ENCODE data around the gene LRRK1. TPM values are rescaled to one million over a fixed set of nuclear protein-coding genes. Genes with fewer than 3 reads are reported as not detected.
A peak's percentile ranks its signal among the peaks of the same experiment; 100 is the strongest.

The LRRK1 gene
- total and polyA plus RNA-seq, 2 donors (not counting 1 experiment from before 2014, with no cell fraction given) = 19.8 to 53.0 TPM

- Histone ChIP-seq H3K4me2 (replicated peaks; ENCODE audit: low read depth, low read length, poor library complexity, severe bottlenecking) (no peak overlapping the region), H3K36me3 (replicated peaks in 1 of 2; ENCODE audit: control extremely low read depth in 1 of 2, control insufficient read depth in 1 of 2, extremely low read depth in 1 of 2, insufficient read depth in 2 of 2, low read length in 1 of 2) (peaks cover 0 to 35% of the 10 kb centered on the region in 2 experiments), H3K4me3 (ENCODE audit: control extremely low read depth in 1 of 5, extremely low read depth in 1 of 5, insufficient read depth in 1 of 5, low read depth in 2 of 5, low read length in 4 of 5) (no peak overlapping the region), H3K9ac (ENCODE audit: low read length) (no peak overlapping the region), H4K20me1 (ENCODE audit: control insufficient read depth, insufficient read depth, low read length, poor library complexity, severe bottlenecking) (no peaks in the 10 kb centered on the region), H3K4me1 (ENCODE audit: control insufficient read depth in 2 of 2, insufficient read depth in 2 of 2, low read length in 2 of 2) (peaks cover 4 to 21% of the 10 kb centered on the region in 2 donors), H3K27ac (ENCODE audit: low read length in 2 of 2) (no peak overlapping the region), H2AFZ (ENCODE audit: insufficient read depth, low read depth, low read length, poor library complexity, severe bottlenecking) (no peak overlapping the region), H3K27me3 (replicated peaks in 1 of 4; ENCODE audit: control extremely low read depth in 1 of 4, control insufficient read depth in 3 of 4, insufficient read depth in 4 of 4, low read length in 3 of 4) (no peaks in the 10 kb centered on the region), H3K79me2 (ENCODE audit: control insufficient read depth, insufficient read depth, low read length) (peaks cover 11% of the 10 kb centered on the region), H3K9me3 (ENCODE audit: control extremely low read depth in 1 of 3, control insufficient read depth in 2 of 3, insufficient read depth in 1 of 3, low read length in 2 of 3) (peaks cover 0 to 12% (median 10%) of the 10 kb centered on the region in 3 donors)
- intact Hi-C loops (cut with micrococcal nuclease) = no loop called here
- H3K4me3 Mint-ChIP-seq = no peak overlapping the region
- ChIA-PET CTCF (interaction anchor here (2.9 kb wide), 1 partner anchor 26 kb away, joined by 17 read pairs; no protein-coding TSS in a partner anchor), POLR2A (no interaction called here)
- no peak for TF ChIP-seq EZH2 (IDR thresholded peaks at IDR 0.05; ENCODE audit: borderline replicate concordance, insufficient read depth, low read depth, low read length, poor library complexity, severe bottlenecking)
- TF ChIP-seq CTCF (IDR thresholded peaks at IDR 0.05) = no peak
- DNase-seq = no peak
- H3K9me3 Mint-ChIP-seq (ENCODE audit: insufficient read depth) = peaks cover 3% of the 10 kb centered on the region
- no peak for ATAC-seq (ENCODE audit: low read depth)
- no peaks in the 10 kb centered on the region for H3K27me3 Mint-ChIP-seq
- peaks cover 33% of the 10 kb centered on the region for H3K4me1 Mint-ChIP-seq
- no peak overlapping the region for H3K27ac Mint-ChIP-seq
- WGBS (ENCODE audit: insufficient coverage) = no CpG with 5 or more reads among the region's 3 CpGs
Observed at GRCh38 chr15:101033801-101034200, 114.6 kb downstream of the LRRK1 start.

GRCh38 chr15:101035611-101036010 is 116.5 kb downstream of the LRRK1 start:
- peak overlapping the region; percentile 55 for H3K4me3 Mint-ChIP-seq
- Histone ChIP-seq H3K4me3 (ENCODE audit: control extremely low read depth in 1 of 5, extremely low read depth in 1 of 5, insufficient read depth in 1 of 5, low read depth in 2 of 5, low read length in 4 of 5) (no peak overlapping the region), H2AFZ (ENCODE audit: insufficient read depth, low read depth, low read length, poor library complexity, severe bottlenecking) (no peak overlapping the region), H3K4me2 (replicated peaks; ENCODE audit: low read depth, low read length, poor library complexity, severe bottlenecking) (peak overlapping the region; percentile 46), H3K79me2 (ENCODE audit: control insufficient read depth, insufficient read depth, low read length) (peaks cover 11% of the 10 kb centered on the region), H3K9ac (ENCODE audit: low read length) (no peak overlapping the region), H3K4me1 (ENCODE audit: control insufficient read depth in 2 of 2, insufficient read depth in 2 of 2, low read length in 2 of 2) (peaks cover 4 to 21% of the 10 kb centered on the region in 2 donors), H3K9me3 (ENCODE audit: control extremely low read depth in 1 of 3, control insufficient read depth in 2 of 3, insufficient read depth in 1 of 3, low read length in 2 of 3) (peaks cover 0 to 12% (median 10%) of the 10 kb centered on the region in 3 donors), H3K27me3 (replicated peaks in 1 of 4; ENCODE audit: control extremely low read depth in 1 of 4, control insufficient read depth in 3 of 4, insufficient read depth in 4 of 4, low read length in 3 of 4) (no peaks in the 10 kb centered on the region), H3K27ac (ENCODE audit: low read length in 2 of 2) (no peak overlapping the region), H4K20me1 (ENCODE audit: control insufficient read depth, insufficient read depth, low read length, poor library complexity, severe bottlenecking) (no peaks in the 10 kb centered on the region), H3K36me3 (replicated peaks in 1 of 2; ENCODE audit: control extremely low read depth in 1 of 2, control insufficient read depth in 1 of 2, extremely low read depth in 1 of 2, insufficient read depth in 2 of 2, low read length in 1 of 2) (peaks cover 0 to 24% of the 10 kb centered on the region in 2 experiments)
- H3K9me3 Mint-ChIP-seq (ENCODE audit: insufficient read depth) = peaks cover 3% of the 10 kb centered on the region
- POLR2A ChIA-PET = no interaction called here
- peak overlapping the region; percentile 21 for H3K27ac Mint-ChIP-seq
- peak; percentile 57 for DNase-seq
- H3K27me3 Mint-ChIP-seq = no peaks in the 10 kb centered on the region
- CTCF ChIA-PET = no interaction called here
- peak; percentile 54 for ATAC-seq (ENCODE audit: low read depth)
- H3K4me1 Mint-ChIP-seq = peaks cover 33% of the 10 kb centered on the region
- intact Hi-C loops (cut with micrococcal nuclease) = no loop called here
- TF ChIP-seq EZH2 (IDR thresholded peaks at IDR 0.05; ENCODE audit: borderline replicate concordance, insufficient read depth, low read depth, low read length, poor library complexity, severe bottlenecking) = no peak
- TF ChIP-seq CTCF (IDR thresholded peaks at IDR 0.05) = no peak
